Neuronal stem cell (in vitro differentiated cells): Measurements from ENCODE around the gene NOP53.
"Not testable (repeated sequence)": the region's sequence is repeated elsewhere in the genome, so short reads cannot be mapped to it uniquely, and the experiment has no call there.

ENCODE experiments used
- DNase-seq: peaks from one replicate; pipeline ENCODE4 v3.0.0-alpha.2; 2013; ENCODE audit warnings: low spot score
- H2AFZ ChIP-seq: one replicate; pipeline ENCODE4 v1.6.1; 2013; ENCODE audit warnings: mild to moderate bottlenecking, low read length, inconsistent platforms
- H2AK5ac ChIP-seq: 2 replicates; pipeline ENCODE4 v1.6.1; 2013; ENCODE audit warnings: low read depth, mild to moderate bottlenecking, inconsistent platforms, low read length, moderate library complexity, mixed read lengths
- H2BK120ac ChIP-seq: 2 replicates; pipeline ENCODE4 v1.6.1; 2013; ENCODE audit warnings: low read depth, mild to moderate bottlenecking, inconsistent platforms, low read length, moderate library complexity, mixed read lengths
- H2BK12ac ChIP-seq: one replicate; pipeline ENCODE4 v1.6.1; 2013; ENCODE audit warnings: low read length, inconsistent platforms
- H2BK15ac ChIP-seq: 2 replicates; pipeline ENCODE4 v1.6.1; 2013; ENCODE audit warnings: mild to moderate bottlenecking, low read length, inconsistent platforms, mixed read lengths
- H2BK5ac ChIP-seq: one replicate; pipeline ENCODE4 v1.6.1; 2013; ENCODE audit warnings: inconsistent platforms, mild to moderate bottlenecking, low read length, moderate library complexity
- H3K14ac ChIP-seq: one replicate; pipeline ENCODE4 v1.6.1; 2013; ENCODE audit warnings: low read length, inconsistent platforms
- H3K18ac ChIP-seq: 2 replicates; pipeline ENCODE4 v1.6.1; 2013; ENCODE audit warnings: low read length, inconsistent platforms
- H3K23ac ChIP-seq: 2 replicates; pipeline ENCODE4 v1.6.1; 2013; ENCODE audit warnings: low read depth, mild to moderate bottlenecking, mixed read lengths, low read length, inconsistent platforms; ENCODE audit not compliant: poor library complexity
- H3K27ac ChIP-seq: replicated peaks from 3 replicates; pipeline ENCODE4 v1.5.1; 2013; ENCODE audit warnings: low read length, inconsistent platforms
- H3K27me3 ChIP-seq, 3 experiments: 2 replicates each; pipeline ENCODE4 v1.6.1; 2013; ENCODE audit warnings: low read length in 3 of 3, mild to moderate bottlenecking in 2 of 3, inconsistent platforms in 1 of 3, low read depth in 1 of 3, mixed read lengths in 1 of 3, moderate library complexity in 1 of 3; ENCODE audit not compliant: control insufficient read depth in 3 of 3, insufficient read depth in 3 of 3
- H3K36me3 ChIP-seq, 2 donors: replicated peaks in 1 of 2; 2 replicates each; pipeline ENCODE4 v1.6.1; 2013; ENCODE audit warnings: low read length in 2 of 2; ENCODE audit not compliant: control insufficient read depth in 2 of 2, insufficient read depth in 2 of 2
- H3K4ac ChIP-seq: 2 replicates; pipeline ENCODE4 v1.6.1; 2013; ENCODE audit warnings: inconsistent platforms, mild to moderate bottlenecking, low read length, moderate library complexity
- H3K4me1 ChIP-seq, 2 donors: 1 replicate in 1 of 2; 2 replicates in 1 of 2; pipeline ENCODE4 v1.6.1; 2013; ENCODE audit warnings: low read length in 2 of 2, low read depth in 1 of 2; ENCODE audit not compliant: control insufficient read depth in 2 of 2, insufficient read depth in 1 of 2
- H3K4me2 ChIP-seq: one replicate; pipeline ENCODE4 v1.6.1; 2013; ENCODE audit warnings: mild to moderate bottlenecking, low read length, inconsistent platforms; ENCODE audit not compliant: insufficient read depth, poor library complexity, severe bottlenecking
- H3K4me3 ChIP-seq, 2 donors: 2 replicates each; pipeline ENCODE4 v1.5.1; 2013; ENCODE audit warnings: low read length in 2 of 2, mild to moderate bottlenecking in 2 of 2, inconsistent platforms in 1 of 2, moderate library complexity in 1 of 2
- H3K79me1 ChIP-seq: one replicate; pipeline ENCODE4 v1.6.1; 2013; ENCODE audit warnings: low read depth, mild to moderate bottlenecking, inconsistent platforms, low read length, moderate library complexity
- H3K9ac ChIP-seq: one replicate; pipeline ENCODE4 v1.6.1; 2013; ENCODE audit warnings: mild to moderate bottlenecking, low read depth, low read length, inconsistent platforms; ENCODE audit not compliant: poor library complexity
- H3K9me3 ChIP-seq, 2 donors: replicated peaks in 1 of 2; 2 replicates each; pipeline versions ENCODE3 to v1.6.1; 2013; ENCODE audit warnings: low read length in 2 of 2, mild to moderate bottlenecking in 2 of 2, inconsistent platforms in 1 of 2, low read depth in 1 of 2, mixed read lengths in 1 of 2, moderate library complexity in 1 of 2; ENCODE audit not compliant: control insufficient read depth in 2 of 2, insufficient read depth in 1 of 2
- H4K8ac ChIP-seq: one replicate; pipeline ENCODE4 v1.6.1; 2013; ENCODE audit warnings: low read depth, mild to moderate bottlenecking, inconsistent platforms, low read length, moderate library complexity
- H4K91ac ChIP-seq: one replicate; pipeline ENCODE4 v1.6.1; 2013; ENCODE audit warnings: low read length, low read depth, mild to moderate bottlenecking, inconsistent platforms; ENCODE audit not compliant: poor library complexity
- WGBS, 2 donors: extraction: QIAGEN DNeasy Blood & Tissue Kit; methylation state at CpG; one replicate each; pipeline ENCODE4 v1.1.7; 2013; ENCODE audit warnings: missing lambda C conversion rate in 2 of 2, mixed read lengths in 1 of 2; ENCODE audit not compliant: insufficient read length in 2 of 2, insufficient replicate concordance in 1 of 2; ENCODE audit errors: extremely low coverage in 2 of 2; 5-methylcytosine and 5-hydroxymethylcytosine counted together

Gene NOP53

GRCh38 chr19:47776568-47776967, 31.2 kb downstream of the NOP53 start:
- Histone ChIP-seq H3K9ac (no peak overlapping the region), H2BK120ac (no peak overlapping the region), H2BK15ac (no peak overlapping the region), H3K27me3 (no peaks in the 10 kb centered on the region), H2BK12ac (no peak overlapping the region), H3K18ac (no peak overlapping the region), H3K4me3 (no peak overlapping the region), H3K4me1 (peaks cover 12 to 13% of the 10 kb centered on the region in 2 donors), H2BK5ac (no peak overlapping the region), H4K91ac (no peak overlapping the region), H3K23ac (no peak overlapping the region), H3K4ac (no peak overlapping the region), H3K36me3 (peaks cover 8 to 20% of the 10 kb centered on the region in 2 donors), H3K27ac (no peak overlapping the region), H3K4me2 (no peak overlapping the region), H3K79me1 (peaks cover 6% of the 10 kb centered on the region), H2AK5ac (no peak overlapping the region), H3K14ac (no peak overlapping the region), H3K9me3 (no peaks in the 10 kb centered on the region), H2AFZ (no peak overlapping the region), H4K8ac (no peak overlapping the region)
- DNase-seq, result no peak
- no CpG with 5 or more reads among the region's 4 CpGs for WGBS, 2 donors

GRCh38 chr19:47777245-47778048, 32.1 kb downstream of the NOP53 start:
- not testable (repeated sequence) for H2BK12ac ChIP-seq, H4K91ac ChIP-seq, H3K27ac ChIP-seq, H2BK5ac ChIP-seq, DNase-seq, H3K14ac ChIP-seq, H3K9me3 ChIP-seq, H3K9ac ChIP-seq, H3K4ac ChIP-seq, H2AK5ac ChIP-seq, H3K4me2 ChIP-seq, H3K23ac ChIP-seq, H3K79me1 ChIP-seq, H4K8ac ChIP-seq, H2BK120ac ChIP-seq, H2AFZ ChIP-seq, H3K27me3 ChIP-seq, H3K18ac ChIP-seq
- WGBS, 2 donors, result no CpG with 5 or more reads among the region's 23 CpGs
- H2BK15ac ChIP-seq, result peak overlapping the region; percentile 63
- peaks cover 12 to 13% of the 10 kb centered on the region in 2 donors for H3K4me1 ChIP-seq
- peaks cover 13 to 28% of the 10 kb centered on the region in 2 donors for H3K36me3 ChIP-seq
- H3K4me3 ChIP-seq, result peak overlapping the region in 1 of 2 donors; percentile 80

GRCh38 chr19:47778049-47778953, 33.0 kb downstream of the NOP53 start, which contains the start of gene SELENOW:
Gene SELENOW, plus strand, starts transcription at chr19:47778703. Its CDS starts 83 bp downstream, at chr19:47778786.
- Histone ChIP-seq H2BK12ac (no peak within 1 kb of the TSS), H4K8ac (no peak within 1 kb of the TSS), H2AFZ (peak within 1 kb of the TSS; percentile 99), H3K27ac (peak within 1 kb of the TSS; percentile 81), H2AK5ac (no peak within 1 kb of the TSS), H2BK120ac (no peak within 1 kb of the TSS), H3K4me3 (peak within 1 kb of the TSS; percentile 80 to 89), H3K4ac (peak within 1 kb of the TSS; percentile 30), H3K4me2 (peak within 1 kb of the TSS; percentile 71), H3K23ac (peak within 1 kb of the TSS; percentile 100), H3K36me3 (peaks cover 16 to 35% of the 10 kb centered on the region in 2 donors), H2BK5ac (peak within 1 kb of the TSS; percentile 98), H3K14ac (no peak within 1 kb of the TSS), H2BK15ac (peak within 1 kb of the TSS; percentile 63), H3K9me3 (no peaks in the 10 kb centered on the region), H3K4me1 (peaks cover 12 to 13% of the 10 kb centered on the region in 2 donors), H3K79me1 (peaks cover 8% of the 10 kb centered on the region), H3K9ac (peak within 1 kb of the TSS; percentile 94), H3K18ac (peak within 1 kb of the TSS; percentile 96), H4K91ac (no peak within 1 kb of the TSS), H3K27me3 (no peaks in the 10 kb centered on the region)
- DNase-seq, result peak; percentile 87
- whole genome bisulfite sequencing, 2 donors, result no CpG with 5 or more reads among the region's 65 CpGs
